ENCODE results near the gene TMEM120B.
A peak's percentile ranks its signal among the peaks of the same experiment; 100 is the strongest.
"Not testable (repeated sequence)": the region's sequence is repeated elsewhere in the genome, so short reads cannot be mapped to it uniquely, and the experiment has no call there.

TMEM120B gene

GRCh38 chr12:121712461-121713256 is at the start of gene TMEM120B:
TSS of gene TMEM120B (plus strand) at chr12:121712752. CDS start at chr12:121712896, 144 bp downstream.
- DNase-seq, result peak; percentile 35 to 48

- DNase-seq, result no peak
Observed at GRCh38 chr12:121663610-121663929, 49.0 kb upstream of the TMEM120B start.

GRCh38 chr12:121666829-121667228 is 45.7 kb upstream of the TMEM120B start:
- not testable (repeated sequence) for DNase-seq

GRCh38 chr12:121668750-121669520 is 43.6 kb upstream of the TMEM120B start:
- DNase-seq, result peak; percentile 44 to 54

- DNase-seq, result no peak
Observed at GRCh38 chr12:121669521-121669900, 43.0 kb upstream of the TMEM120B start, which contains the start of gene MORN3. TSS of gene MORN3 (minus strand) at chr12:121669654. CDS start at chr12:121669483, 171 bp downstream.

GRCh38 chr12:121673013-121673511 is 39.5 kb upstream of the TMEM120B start:
- peak in 1 of 2 experiments; percentile 34 for DNase-seq

GRCh38 chr12:121676190-121676589 is 36.4 kb upstream of the TMEM120B start:
- no peak for DNase-seq

- no peak for DNase-seq
Observed at GRCh38 chr12:121678305-121678704, 34.2 kb upstream of the TMEM120B start.

- no peak for DNase-seq
Observed at GRCh38 chr12:121678716-121679300, 33.7 kb upstream of the TMEM120B start.

- not testable (repeated sequence) for DNase-seq
Observed at GRCh38 chr12:121679661-121680197, 32.8 kb upstream of the TMEM120B start.

GRCh38 chr12:121688966-121689365 is 23.6 kb upstream of the TMEM120B start:
- no peak for DNase-seq

GRCh38 chr12:121689430-121689829 is 23.1 kb upstream of the TMEM120B start:
- no peak for DNase-seq

- not testable (repeated sequence) for DNase-seq
Observed at GRCh38 chr12:121692744-121693143, 19.8 kb upstream of the TMEM120B start.

- no peak for DNase-seq
Observed at GRCh38 chr12:121693155-121693687, 19.3 kb upstream of the TMEM120B start.

- peak; percentile 42 to 62 for DNase-seq
Observed at GRCh38 chr12:121697093-121697698, 15.4 kb upstream of the TMEM120B start.

GRCh38 chr12:121697861-121698260 is 14.7 kb upstream of the TMEM120B start:
- DNase-seq, result not testable (repeated sequence)

GRCh38 chr12:121701667-121702277 is 10.8 kb upstream of the TMEM120B start:
- DNase-seq, result no peak

- DNase-seq, result no peak
Observed at GRCh38 chr12:121702944-121703343, 9.6 kb upstream of the TMEM120B start.

- DNase-seq, result no peak
Observed at GRCh38 chr12:121705514-121705913, 7.0 kb upstream of the TMEM120B start.

GRCh38 chr12:121708313-121709063 is 4.1 kb upstream of the TMEM120B start:
- DNase-seq, result no peak

GRCh38 chr12:121709064-121709424 is 3.5 kb upstream of the TMEM120B start:
- DNase-seq, result not testable (repeated sequence)
